PC-3 (cell line): Measurements from ENCODE around the gene ITGAL. TPM values are rescaled to one million over a fixed set of nuclear protein-coding genes. Genes with fewer than 3 reads are reported as not detected.

Experiments used
- ATAC-seq: fragments of 200-7000 bp; cut with Tn5 transposase; 2 replicates; pipeline ENCODE4 v1.9.1; 2020; ENCODE audit warnings: mild to moderate bottlenecking, moderate library complexity
- BruUV-seq: library from RNA; stranded (reverse); fragments of 400-500 nt; replicated peaks from 2 replicates; lab custom pipeline; 2021; lab: Mats Ljungman, UMichigan
- CTCF ChIA-PET: fragments of 300-600 bp; sonication (Branson Sonifier 250); formaldehyde crosslinking; loops from one replicate; lab custom pipeline; 2022; ENCODE audit warnings: antibody characterized with exemption; lab: Charles Lee
- POLR2A ChIA-PET: fragments of 300-600 bp; sonication (Branson Sonifier 250); formaldehyde crosslinking; loops from one replicate; lab custom pipeline; 2022; ENCODE audit warnings: antibody characterized with exemption; ENCODE audit not compliant: unreplicated experiment; lab: Charles Lee
- DNase-seq: peaks from one replicate; pipeline ENCODE4 v3.0.0-alpha.2; 2015
- H2AFZ ChIP-seq: fragments of 300-600 bp; sonication (generic); 2 replicates; pipeline ENCODE4 v1.6.0; 2016; ENCODE audit warnings: antibody characterized with exemption, low read length
- H3F3A ChIP-seq: fragments of 300-600 bp; sonication (generic); one replicate; pipeline ENCODE4 v1.6.0; 2017; ENCODE audit warnings: antibody characterized with exemption, low read length, control low read depth, mild to moderate bottlenecking; ENCODE audit not compliant: unreplicated experiment
- H3K27ac ChIP-seq: fragments of 300-600 bp; sonication (generic); 2 replicates; pipeline ENCODE4 v1.5.1; 2016; ENCODE audit warnings: mild to moderate bottlenecking, low read length
- H3K27me3 ChIP-seq: fragments of 300-600 bp; sonication (generic); 2 replicates; pipeline ENCODE4 v1.6.1; 2016; ENCODE audit warnings: low read length, mixed read lengths
- H3K36me3 ChIP-seq: fragments of 300-600 bp; sonication (generic); 2 replicates; pipeline ENCODE4 v1.6.1; 2016; ENCODE audit warnings: low read depth, mixed run types, low read length, mixed read lengths
- H3K4me1 ChIP-seq: fragments of 300-600 bp; sonication (generic); 2 replicates; pipeline ENCODE4 v1.5.1; 2016; ENCODE audit warnings: low read length; ENCODE audit not compliant: insufficient read depth
- H3K4me2 ChIP-seq: fragments of 300-600 bp; sonication (generic); 2 replicates; pipeline ENCODE4 v1.6.0; 2016; ENCODE audit warnings: low read length
- H3K4me3 ChIP-seq: fragments of 300-600 bp; sonication (generic); 2 replicates; pipeline ENCODE4 v1.5.1; 2016; ENCODE audit warnings: mild to moderate bottlenecking, low read length, mixed read lengths
- H3K79me2 ChIP-seq: fragments of 300-600 bp; sonication (generic); 2 replicates; pipeline ENCODE4 v1.6.1; 2017; ENCODE audit warnings: low read length, mixed read lengths
- H3K9ac ChIP-seq: fragments of 300-600 bp; sonication (generic); 2 replicates; pipeline ENCODE4 v1.6.0; 2016; ENCODE audit warnings: mild to moderate bottlenecking, low read length
- H3K9me2 ChIP-seq: fragments of 300-600 bp; sonication (generic); replicated peaks from 2 replicates; pipeline ENCODE4 v1.6.1; 2016; ENCODE audit warnings: mixed run types, low read length, mixed read lengths
- H3K9me3 ChIP-seq: fragments of 300-600 bp; sonication (generic); 2 replicates; pipeline ENCODE4 v1.6.1; 2016; ENCODE audit warnings: low read length, mixed read lengths
- H4K20me1 ChIP-seq: fragments of 300-600 bp; sonication (generic); 2 replicates; pipeline ENCODE4 v1.6.1; 2016; ENCODE audit warnings: low read length, mixed read lengths
- CTCF ChIP-seq: fragments of 300-600 bp; sonication (generic); conservative IDR thresholded peaks from 2 replicates; pipeline ENCODE4 v1.5.1; 2017; ENCODE audit warnings: antibody characterized with exemption, low read depth, mild to moderate bottlenecking, low read length
- EZH2 ChIP-seq: fragments of 300-600 bp; sonication (generic); IDR thresholded peaks from one replicate; pipeline ENCODE4 v1.6.1; 2017; ENCODE audit warnings: antibody characterized with exemption, mild to moderate bottlenecking, low read length; ENCODE audit not compliant: unreplicated experiment
- EZH2phosphoT487 ChIP-seq: fragments of 300-600 bp; sonication (generic); IDR thresholded peaks from 2 replicates; pipeline ENCODE4 v1.6.1; 2018; ENCODE audit warnings: mild to moderate bottlenecking, antibody characterized with exemption, low read length, borderline replicate concordance
- intact Hi-C: fragments of 100-400 bp; cut with micrococcal nuclease; formaldehyde crosslinking; loops from 2 replicates; pipeline ENCODE4 v1.9.0; 2023
- total RNA-seq: library from RNA; depleted of rRNA; stranded (reverse); fragments of >200 nt; gene quantifications from 2 replicates; pipeline ENCODE4 v1.2.3, GENCODE V29; 2014

Gene ITGAL
- total RNA-seq, 1 experiment from 2014 or later, result not detected

GRCh38 chr16:30532285-30533145 lies 60.0 kb downstream of the ITGAL start:
- no peaks in the 10 kb centered on the region for H3K9me2 ChIP-seq
- no peaks in the 10 kb centered on the region for H3K27me3 ChIP-seq
- H3K9me3 ChIP-seq, result no peaks in the 10 kb centered on the region
- H3K36me3 ChIP-seq, result no peaks in the 10 kb centered on the region
- peaks cover 29% of the 10 kb centered on the region for H3K79me2 ChIP-seq
- H3K4me1 ChIP-seq, result peaks cover 22% of the 10 kb centered on the region
- intact Hi-C loops, result no loop called here
- DNase-seq, result no peak
- ChIA-PET POLR2A (no interaction called here), CTCF (no interaction called here)
- no peak overlapping the region for H3K27ac ChIP-seq
- H3K9ac ChIP-seq, result no peak overlapping the region
- no peak overlapping the region for H3K4me2 ChIP-seq
- H3K4me3 ChIP-seq, result no peak overlapping the region
- no peak for ATAC-seq
- no TSS peak for BruUV-seq
- H2AFZ ChIP-seq, result no peak overlapping the region
- no peaks in the 10 kb centered on the region for H4K20me1 ChIP-seq
- H3F3A ChIP-seq, result no peaks in the 10 kb centered on the region
- TF ChIP-seq CTCF, result no peak
- TF ChIP-seq EZH2, result no peak
- no peak for TF ChIP-seq EZH2phosphoT487

- H3K9me3 ChIP-seq, result no peaks in the 10 kb centered on the region
- DNase-seq, result no peak
- peaks cover 16% of the 10 kb centered on the region for H3K4me1 ChIP-seq
- H3F3A ChIP-seq, result no peaks in the 10 kb centered on the region
- no peaks in the 10 kb centered on the region for H3K27me3 ChIP-seq
- POLR2A ChIA-PET, result no interaction called here
- no peak for ATAC-seq
- TF ChIP-seq EZH2 (no peak), EZH2phosphoT487 (no peak), CTCF (no peak)
- H3K4me3 ChIP-seq, result no peak overlapping the region
- H4K20me1 ChIP-seq, result no peaks in the 10 kb centered on the region
- BruUV-seq, result no TSS peak
- H3K79me2 ChIP-seq, result peaks cover 29% of the 10 kb centered on the region
- no peak overlapping the region for H3K4me2 ChIP-seq
- no peak overlapping the region for H3K27ac ChIP-seq
- no peak overlapping the region for H3K9ac ChIP-seq
- intact Hi-C loops, result no loop called here
- H3K9me2 ChIP-seq, result no peaks in the 10 kb centered on the region
- CTCF ChIA-PET, result no interaction called here
- no peak overlapping the region for H2AFZ ChIP-seq
- no peaks in the 10 kb centered on the region for H3K36me3 ChIP-seq
Observed at GRCh38 chr16:30533146-30533522, 60.6 kb downstream of the ITGAL start.
